Measurements from ENCODE around the gene LDLRAD4. TPM values are rescaled to one million over a fixed set of nuclear protein-coding genes. Genes with fewer than 3 reads are reported as not detected.

The LDLRAD4 gene
- total RNA-seq, 1 donor from 2014 or later, result 18.3 TPM

DNA sequence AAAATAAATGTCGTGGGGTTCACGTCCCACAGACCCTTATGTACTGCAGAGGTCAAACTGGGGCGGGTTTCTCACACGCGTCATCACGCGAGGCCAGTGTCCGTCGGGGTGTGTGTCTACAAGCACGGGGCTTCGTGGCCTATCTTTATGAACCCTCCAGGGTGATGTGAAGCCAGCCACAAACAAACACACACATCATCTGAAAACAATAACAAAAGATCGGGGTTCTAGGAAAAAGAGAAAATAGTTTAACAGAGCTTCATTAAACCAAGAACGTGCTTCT lies 23.3 kb downstream of the LDLRAD4 start:
- H3K36me3 ChIP-seq (ENCODE audit: control insufficient read depth in 3 of 3, insufficient read depth in 3 of 3, low read length in 3 of 3), result peaks cover 0 to 5% (median 2%) of the 10 kb centered on the region in 3 donors
- no peak overlapping the region for H3K27ac ChIP-seq (ENCODE audit: low read depth, low read length)
- H3K27me3 ChIP-seq (ENCODE audit: control insufficient read depth in 3 of 3, insufficient read depth in 3 of 3, low read length in 3 of 3), result no peaks in the 10 kb centered on the region
- H3K4me1 ChIP-seq (ENCODE audit: control insufficient read depth in 3 of 3, insufficient read depth in 3 of 3, low read length in 3 of 3), result peaks cover 2 to 9% (median 4%) of the 10 kb centered on the region in 3 donors
- H3K9ac ChIP-seq (ENCODE audit: low read depth in 1 of 3, low read length in 3 of 3), result no peak overlapping the region
- no peaks in the 10 kb centered on the region for H3K9me3 ChIP-seq (ENCODE audit: control insufficient read depth in 3 of 3, low read length in 3 of 3)
- no peak overlapping the region for H3K4me3 ChIP-seq (ENCODE audit: low read length in 3 of 3)

- Histone ChIP-seq H3K4me3 (ENCODE audit: low read length in 3 of 3) (no peak overlapping the region), H3K9me3 (ENCODE audit: control insufficient read depth in 3 of 3, low read length in 3 of 3) (no peaks in the 10 kb centered on the region), H3K36me3 (ENCODE audit: control insufficient read depth in 3 of 3, insufficient read depth in 3 of 3, low read length in 3 of 3) (peaks cover 0 to 5% (median 2%) of the 10 kb centered on the region in 3 donors), H3K27ac (ENCODE audit: low read depth, low read length) (no peak overlapping the region), H3K4me1 (ENCODE audit: control insufficient read depth in 3 of 3, insufficient read depth in 3 of 3, low read length in 3 of 3) (peaks cover 0 to 5% (median 0%) of the 10 kb centered on the region in 3 donors), H3K9ac (ENCODE audit: low read depth in 1 of 3, low read length in 3 of 3) (no peak overlapping the region), H3K27me3 (ENCODE audit: control insufficient read depth in 3 of 3, insufficient read depth in 3 of 3, low read length in 3 of 3) (no peaks in the 10 kb centered on the region)
Measured at GRCh38 chr18:13242797-13243196, 24.2 kb downstream of the LDLRAD4 start.

GRCh38 chr18:13243363-13243762 lies 24.8 kb downstream of the LDLRAD4 start:
- no peak overlapping the region for H3K4me3 ChIP-seq (ENCODE audit: low read length in 3 of 3)
- H3K9ac ChIP-seq (ENCODE audit: low read depth in 1 of 3, low read length in 3 of 3), result no peak overlapping the region
- no peaks in the 10 kb centered on the region for H3K27me3 ChIP-seq (ENCODE audit: control insufficient read depth in 3 of 3, insufficient read depth in 3 of 3, low read length in 3 of 3)
- peaks cover 0 to 5% (median 2%) of the 10 kb centered on the region in 3 donors for H3K36me3 ChIP-seq (ENCODE audit: control insufficient read depth in 3 of 3, insufficient read depth in 3 of 3, low read length in 3 of 3)
- H3K4me1 ChIP-seq (ENCODE audit: control insufficient read depth in 3 of 3, insufficient read depth in 3 of 3, low read length in 3 of 3), result peaks cover 0 to 5% (median 0%) of the 10 kb centered on the region in 3 donors
- no peak overlapping the region for H3K27ac ChIP-seq (ENCODE audit: low read depth, low read length)
- H3K9me3 ChIP-seq (ENCODE audit: control insufficient read depth in 3 of 3, low read length in 3 of 3), result no peaks in the 10 kb centered on the region

- H3K9ac ChIP-seq (ENCODE audit: low read depth in 1 of 3, low read length in 3 of 3), result no peak overlapping the region
- no peaks in the 10 kb centered on the region for H3K9me3 ChIP-seq (ENCODE audit: control insufficient read depth in 3 of 3, low read length in 3 of 3)
- peaks cover 0 to 5% (median 2%) of the 10 kb centered on the region in 3 donors for H3K36me3 ChIP-seq (ENCODE audit: control insufficient read depth in 3 of 3, insufficient read depth in 3 of 3, low read length in 3 of 3)
- H3K27ac ChIP-seq (ENCODE audit: low read depth, low read length), result no peak overlapping the region
- H3K27me3 ChIP-seq (ENCODE audit: control insufficient read depth in 3 of 3, insufficient read depth in 3 of 3, low read length in 3 of 3), result no peaks in the 10 kb centered on the region
- no peak overlapping the region for H3K4me3 ChIP-seq (ENCODE audit: low read length in 3 of 3)
- H3K4me1 ChIP-seq (ENCODE audit: control insufficient read depth in 3 of 3, insufficient read depth in 3 of 3, low read length in 3 of 3), result peaks cover 0 to 5% (median 0%) of the 10 kb centered on the region in 3 donors
Measured at GRCh38 chr18:13244135-13244534, 25.6 kb downstream of the LDLRAD4 start.

GRCh38 chr18:13245481-13246000 lies 27.0 kb downstream of the LDLRAD4 start:
- no peaks in the 10 kb centered on the region for H3K27me3 ChIP-seq (ENCODE audit: control insufficient read depth in 3 of 3, insufficient read depth in 3 of 3, low read length in 3 of 3)
- no peaks in the 10 kb centered on the region for H3K4me1 ChIP-seq (ENCODE audit: control insufficient read depth in 3 of 3, insufficient read depth in 3 of 3, low read length in 3 of 3)
- no peak overlapping the region for H3K4me3 ChIP-seq (ENCODE audit: low read length in 3 of 3)
- no peaks in the 10 kb centered on the region for H3K9me3 ChIP-seq (ENCODE audit: control insufficient read depth in 3 of 3, low read length in 3 of 3)
- H3K36me3 ChIP-seq (ENCODE audit: control insufficient read depth in 3 of 3, insufficient read depth in 3 of 3, low read length in 3 of 3), result peaks cover 0 to 5% (median 2%) of the 10 kb centered on the region in 3 donors
- no peak overlapping the region for H3K9ac ChIP-seq (ENCODE audit: low read depth in 1 of 3, low read length in 3 of 3)
- H3K27ac ChIP-seq (ENCODE audit: low read depth, low read length), result no peak overlapping the region

DNA sequence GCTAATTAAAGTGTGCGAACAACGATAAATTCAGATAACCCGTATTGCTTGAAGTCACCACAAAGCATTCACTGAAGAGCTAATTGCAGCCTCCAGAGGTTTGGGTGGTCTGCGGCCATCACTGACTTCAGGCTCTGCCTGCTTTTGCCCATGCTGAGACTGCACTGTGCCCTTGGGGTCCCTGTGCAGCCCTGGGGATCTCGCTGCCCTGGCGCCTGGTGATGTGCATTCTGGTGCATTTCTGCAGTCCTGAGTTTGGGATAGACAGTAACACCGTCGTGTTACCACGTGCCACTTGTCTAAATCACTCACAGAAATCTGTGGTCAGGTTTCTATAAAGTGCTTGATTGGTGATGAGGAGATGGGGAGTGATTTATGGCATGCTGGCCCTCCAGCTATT lies 27.6 kb downstream of the LDLRAD4 start:
- Histone ChIP-seq H3K4me1 (ENCODE audit: control insufficient read depth in 3 of 3, insufficient read depth in 3 of 3, low read length in 3 of 3) (no peaks in the 10 kb centered on the region), H3K36me3 (ENCODE audit: control insufficient read depth in 3 of 3, insufficient read depth in 3 of 3, low read length in 3 of 3) (peaks cover 0 to 5% (median 2%) of the 10 kb centered on the region in 3 donors), H3K27ac (ENCODE audit: low read depth, low read length) (no peak overlapping the region), H3K9ac (ENCODE audit: low read depth in 1 of 3, low read length in 3 of 3) (no peak overlapping the region), H3K4me3 (ENCODE audit: low read length in 3 of 3) (no peak overlapping the region), H3K27me3 (ENCODE audit: control insufficient read depth in 3 of 3, insufficient read depth in 3 of 3, low read length in 3 of 3) (no peaks in the 10 kb centered on the region), H3K9me3 (ENCODE audit: control insufficient read depth in 3 of 3, low read length in 3 of 3) (no peaks in the 10 kb centered on the region)

- Histone ChIP-seq H3K4me3 (ENCODE audit: low read length in 3 of 3) (no peak overlapping the region), H3K9me3 (ENCODE audit: control insufficient read depth in 3 of 3, low read length in 3 of 3) (no peaks in the 10 kb centered on the region), H3K36me3 (ENCODE audit: control insufficient read depth in 3 of 3, insufficient read depth in 3 of 3, low read length in 3 of 3) (peaks cover 0 to 5% (median 0%) of the 10 kb centered on the region in 3 donors)
Measured at GRCh38 chr18:13246591-13246990, 28.0 kb downstream of the LDLRAD4 start.

GRCh38 chr18:13247506-13247905 lies 28.9 kb downstream of the LDLRAD4 start:
- Histone ChIP-seq H3K9me3 (ENCODE audit: control insufficient read depth in 3 of 3, low read length in 3 of 3) (no peaks in the 10 kb centered on the region), H3K4me1 (ENCODE audit: control insufficient read depth in 3 of 3, insufficient read depth in 3 of 3, low read length in 3 of 3) (no peaks in the 10 kb centered on the region), H3K4me3 (ENCODE audit: low read length in 3 of 3) (no peak overlapping the region), H3K27me3 (ENCODE audit: control insufficient read depth in 3 of 3, insufficient read depth in 3 of 3, low read length in 3 of 3) (no peaks in the 10 kb centered on the region), H3K9ac (ENCODE audit: low read depth in 1 of 3, low read length in 3 of 3) (no peak overlapping the region), H3K36me3 (ENCODE audit: control insufficient read depth in 3 of 3, insufficient read depth in 3 of 3, low read length in 3 of 3) (peaks cover 0 to 5% (median 1%) of the 10 kb centered on the region in 3 donors), H3K27ac (ENCODE audit: low read depth, low read length) (no peak overlapping the region)

More at GRCh38 chr18:13246591-13246990, 28.0 kb downstream of the LDLRAD4 start:
- Histone ChIP-seq H3K4me1 (ENCODE audit: control insufficient read depth in 3 of 3, insufficient read depth in 3 of 3, low read length in 3 of 3) (no peaks in the 10 kb centered on the region), H3K9ac (ENCODE audit: low read depth in 1 of 3, low read length in 3 of 3) (no peak overlapping the region), H3K27ac (ENCODE audit: low read depth, low read length) (no peak overlapping the region), H3K27me3 (ENCODE audit: control insufficient read depth in 3 of 3, insufficient read depth in 3 of 3, low read length in 3 of 3) (no peaks in the 10 kb centered on the region)

GRCh38 chr18:13252686-13253410 lies 34.3 kb downstream of the LDLRAD4 start:
- Histone ChIP-seq H3K9ac (ENCODE audit: low read depth in 1 of 3, low read length in 3 of 3) (no peak overlapping the region), H3K4me1 (ENCODE audit: control insufficient read depth in 3 of 3, insufficient read depth in 3 of 3, low read length in 3 of 3) (peaks cover 4 to 13% (median 11%) of the 10 kb centered on the region in 3 donors), H3K9me3 (ENCODE audit: control insufficient read depth in 3 of 3, low read length in 3 of 3) (no peaks in the 10 kb centered on the region), H3K4me3 (ENCODE audit: low read length in 3 of 3) (no peak overlapping the region), H3K27me3 (ENCODE audit: control insufficient read depth in 3 of 3, insufficient read depth in 3 of 3, low read length in 3 of 3) (no peaks in the 10 kb centered on the region), H3K27ac (ENCODE audit: low read depth, low read length) (no peak overlapping the region), H3K36me3 (ENCODE audit: control insufficient read depth in 3 of 3, insufficient read depth in 3 of 3, low read length in 3 of 3) (peaks cover 0 to 6% (median 0%) of the 10 kb centered on the region in 3 donors)

All from skeletal muscle tissue (tissue), 4 donors.